Ishikawa (cell line): ENCODE measurements around the gene MGAT4C.

Experiments
- CREB1 ChIP-seq: IDR thresholded peaks from 2 replicates; pipeline ENCODE4 v1.6.1; 2012; ENCODE audit warnings: low read depth
- FOXM1 ChIP-seq: IDR thresholded peaks from 2 replicates; pipeline ENCODE4 v1.6.1; 2012; ENCODE audit warnings: low read depth, borderline replicate concordance
- REST ChIP-seq: IDR thresholded peaks from 2 replicates; pipeline ENCODE4 v1.6.1; 2012; ENCODE audit warnings: low read depth, mild to moderate bottlenecking
- TAF1 ChIP-seq: IDR thresholded peaks from 2 replicates; pipeline ENCODE4 v1.6.1; 2012; ENCODE audit warnings: low read depth, mild to moderate bottlenecking
- TF ChIP-seq, protein P1 (sequence below): IDR thresholded peaks from 2 replicates; pipeline ENCODE4 v1.6.1; 2012

GRCh38 chr12:86179855-86180254 lies 76.3 kb downstream of the MGAT4C start:
- TF ChIP-seq REST: no peak
- no peak for TF ChIP-seq FOXM1
- TF ChIP-seq TAF1: no peak
- TF ChIP-seq, protein P1, sequence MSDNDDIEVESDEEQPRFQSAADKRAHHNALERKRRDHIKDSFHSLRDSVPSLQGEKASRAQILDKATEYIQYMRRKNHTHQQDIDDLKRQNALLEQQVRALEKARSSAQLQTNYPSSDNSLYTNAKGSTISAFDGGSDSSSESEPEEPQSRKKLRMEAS: no peak
- no peak for TF ChIP-seq CREB1
